HG02973 (cell line): Measurements from ENCODE around the gene GSX2.

Experiments
- ATAC-seq: cut with Tn5 transposase; IDR thresholded peaks from one replicate; pipeline ENCODE4 v1.9.1; 2021; ENCODE audit warnings: moderate library complexity; ENCODE audit not compliant: unreplicated experiment

The GSX2 gene

GRCh38 chr4:54076673-54077072, 23.3 kb upstream of the GSX2 start:
- no peak for ATAC-seq

- no peak for ATAC-seq
Observed at GRCh38 chr4:54077812-54078211, 22.2 kb upstream of the GSX2 start.

GRCh38 chr4:54082168-54082567, 17.8 kb upstream of the GSX2 start:
- ATAC-seq: no peak

GRCh38 chr4:54085284-54085683, 14.7 kb upstream of the GSX2 start:
- ATAC-seq: no peak

- ATAC-seq: no peak
Observed at GRCh38 chr4:54089875-54090274, 10.1 kb upstream of the GSX2 start.

- ATAC-seq: no peak
Observed at GRCh38 chr4:54090404-54090803, 9.6 kb upstream of the GSX2 start.

GRCh38 chr4:54090804-54091623, 8.9 kb upstream of the GSX2 start:
- peak; percentile 43 for ATAC-seq

- ATAC-seq: no peak
Observed at GRCh38 chr4:54091637-54092404, 8.1 kb upstream of the GSX2 start.

GRCh38 chr4:54092405-54093323, 7.3 kb upstream of the GSX2 start:
- ATAC-seq: no peak

GRCh38 chr4:54093324-54094240, 6.4 kb upstream of the GSX2 start:
- ATAC-seq: no peak

GRCh38 chr4:54094451-54094850, 5.5 kb upstream of the GSX2 start:
- no peak for ATAC-seq

GRCh38 chr4:54095110-54095825, 4.7 kb upstream of the GSX2 start:
- ATAC-seq: no peak

GRCh38 chr4:54096295-54096962, 3.5 kb upstream of the GSX2 start:
- ATAC-seq: no peak

GRCh38 chr4:54097152-54097551, 2.8 kb upstream of the GSX2 start:
- ATAC-seq: no peak

GRCh38 chr4:54098375-54098774, 1.6 kb upstream of the GSX2 start:
- no peak for ATAC-seq

- ATAC-seq: no peak
Observed at GRCh38 chr4:54099287-54099747, 646 bp upstream of the GSX2 start.

- ATAC-seq: no peak
Observed at GRCh38 chr4:54100595-54101189, 729 bp downstream of the GSX2 start.
